ENCODE results near the gene NRL. TPM values are rescaled to one million over a fixed set of nuclear protein-coding genes. Genes with fewer than 3 reads are reported as not detected.

Gene NRL
- total RNA-seq, 4 donors from 2014 or later: 1.0 to 3.0 (median 1.1) TPM; not detected in 1

GRCh38 chr14:24156840-24157239 is 42.1 kb upstream of the NRL start:
- no peak for TF ChIP-seq CTCF (IDR thresholded peaks at IDR 0.05; ENCODE audit: low read depth)

- TF ChIP-seq CTCF (IDR thresholded peaks at IDR 0.05; ENCODE audit: low read depth): no peak
Measured at GRCh38 chr14:24155100-24155499, 40.4 kb upstream of the NRL start.

GRCh38 chr14:24151404-24152080 is 36.8 kb upstream of the NRL start:
- TF ChIP-seq CTCF (IDR thresholded peaks at IDR 0.05; ENCODE audit: low read depth): no peak

- TF ChIP-seq CTCF (IDR thresholded peaks at IDR 0.05; ENCODE audit: low read depth): no peak
Measured at GRCh38 chr14:24150993-24151392, 36.2 kb upstream of the NRL start.

- TF ChIP-seq CTCF (IDR thresholded peaks at IDR 0.05; ENCODE audit: low read depth): no peak
Measured at GRCh38 chr14:24150567-24150966, 35.8 kb upstream of the NRL start.

GRCh38 chr14:24150061-24150460 is 35.3 kb upstream of the NRL start:
- no peak for TF ChIP-seq CTCF (IDR thresholded peaks at IDR 0.05; ENCODE audit: low read depth)

GRCh38 chr14:24149302-24149969 is 34.7 kb upstream of the NRL start:
- TF ChIP-seq CTCF (IDR thresholded peaks at IDR 0.05; ENCODE audit: low read depth): no peak
